Effector memory CD8-positive, alpha-beta T cell (primary cell): Measurements from ENCODE around the gene LTO1.

ENCODE experiments used
- ATAC-seq: fragments of 150-1000 bp; cut with Tn5 transposase; replicated peaks from 2 replicates; pipeline ENCODE4 v1.10.0; 2021; ENCODE audit warnings: mild to moderate bottlenecking, moderate library complexity
- DNase-seq, 3 experiments: peaks; one replicate each; pipeline ENCODE4 v3.0.0; 2021
- H3K27ac Mint-ChIP-seq, 2 donors: one replicate each; pipeline ENCODE4 v1.8.0; 2022; ENCODE audit warnings: mild to moderate bottlenecking in 2 of 2, mixed read lengths in 2 of 2, moderate library complexity in 2 of 2
- H3K27me3 Mint-ChIP-seq, 2 donors: one replicate each; pipeline ENCODE4 v1.8.0; 2022; ENCODE audit warnings: mixed read lengths in 2 of 2
- H3K36me3 Mint-ChIP-seq: one replicate; pipeline ENCODE4 v1.8.0; 2022; ENCODE audit warnings: mild to moderate bottlenecking, moderate library complexity, mixed read lengths; ENCODE audit not compliant: insufficient read depth
- H3K4me1 Mint-ChIP-seq, 2 donors: one replicate each; pipeline ENCODE4 v1.8.0; 2022; ENCODE audit warnings: low read depth in 2 of 2, mixed read lengths in 2 of 2
- H3K4me3 Mint-ChIP-seq, 2 donors: one replicate each; pipeline ENCODE4 v1.8.0; 2022; ENCODE audit warnings: mild to moderate bottlenecking in 2 of 2, mixed read lengths in 2 of 2, moderate library complexity in 2 of 2
- H3K9me3 Mint-ChIP-seq, 2 donors: one replicate each; pipeline ENCODE4 v1.8.0; 2022; ENCODE audit warnings: mixed read lengths in 2 of 2

LTO1 gene

DNA sequence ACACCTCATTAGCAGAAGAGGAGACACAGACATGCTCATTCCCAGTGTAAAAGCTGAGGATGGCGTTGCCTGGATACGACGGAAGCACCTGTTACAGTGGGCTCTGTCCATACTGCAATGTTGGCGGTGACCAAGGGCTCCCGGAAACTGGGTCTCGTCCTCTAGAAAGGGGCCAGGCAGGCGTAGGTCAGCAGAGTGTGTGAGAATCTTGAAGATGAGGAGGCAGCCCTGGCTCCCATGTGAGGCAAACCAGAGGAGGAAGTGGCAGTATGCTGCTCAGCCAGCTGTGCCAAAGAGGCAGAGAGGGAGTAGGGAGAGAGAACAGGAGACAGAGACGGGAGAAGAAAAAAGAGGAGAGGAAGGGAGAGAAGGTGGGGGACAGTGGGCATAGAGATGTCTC is 10.3 kb downstream of the LTO1 start:
- ATAC-seq, result no peak
- H3K27ac Mint-ChIP-seq, result no peak overlapping the region
- DNase-seq, result no peak
- H3K27me3 Mint-ChIP-seq, result no peaks in the 10 kb centered on the region
- H3K9me3 Mint-ChIP-seq, result no peaks in the 10 kb centered on the region
- no peak overlapping the region for H3K4me3 Mint-ChIP-seq
- H3K4me1 Mint-ChIP-seq, result peaks cover 5 to 15% of the 10 kb centered on the region in 2 donors
- H3K36me3 Mint-ChIP-seq, result peaks cover 31% of the 10 kb centered on the region

DNA sequence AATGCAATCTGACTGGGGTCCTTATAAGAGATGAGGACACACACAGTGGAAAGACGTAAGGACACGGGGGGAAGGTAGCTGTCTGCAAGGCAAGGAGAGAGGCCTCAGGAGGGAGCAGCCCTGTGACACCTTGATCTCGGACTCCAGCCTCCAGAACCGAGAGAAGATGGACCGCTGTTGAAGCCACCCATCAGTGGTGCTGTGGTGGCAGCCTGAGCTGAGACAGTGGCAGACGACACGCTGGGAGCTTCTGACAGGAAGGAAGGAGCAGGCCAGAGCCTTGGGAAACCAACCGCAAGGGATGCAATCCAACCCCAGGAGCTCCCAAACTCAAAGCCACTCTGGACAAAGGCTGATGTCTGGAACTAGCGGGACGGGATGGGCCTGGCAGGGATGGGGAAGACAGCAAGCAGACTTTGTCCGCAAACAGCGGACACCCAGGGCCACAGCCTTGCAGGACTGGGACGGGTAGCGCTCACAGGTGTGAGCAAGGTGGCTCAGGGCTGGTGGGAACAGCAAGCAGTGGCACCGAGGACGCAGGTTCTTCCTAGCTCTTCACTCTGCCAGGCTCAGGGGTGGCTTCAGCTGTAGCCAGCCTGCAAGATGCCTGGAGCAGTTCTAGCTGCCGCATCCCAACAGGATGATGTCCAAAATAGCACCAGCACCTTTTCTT is 10.9 kb downstream of the LTO1 start:
- peaks cover 31% of the 10 kb centered on the region for H3K36me3 Mint-ChIP-seq
- peak overlapping the region in 1 of 2 donors; percentile 48 for H3K27ac Mint-ChIP-seq
- H3K27me3 Mint-ChIP-seq, result no peaks in the 10 kb centered on the region
- no peak for ATAC-seq
- no peaks in the 10 kb centered on the region for H3K9me3 Mint-ChIP-seq
- peaks cover 3 to 15% of the 10 kb centered on the region in 2 donors for H3K4me1 Mint-ChIP-seq
- no peak overlapping the region for H3K4me3 Mint-ChIP-seq
- no peak for DNase-seq

DNA sequence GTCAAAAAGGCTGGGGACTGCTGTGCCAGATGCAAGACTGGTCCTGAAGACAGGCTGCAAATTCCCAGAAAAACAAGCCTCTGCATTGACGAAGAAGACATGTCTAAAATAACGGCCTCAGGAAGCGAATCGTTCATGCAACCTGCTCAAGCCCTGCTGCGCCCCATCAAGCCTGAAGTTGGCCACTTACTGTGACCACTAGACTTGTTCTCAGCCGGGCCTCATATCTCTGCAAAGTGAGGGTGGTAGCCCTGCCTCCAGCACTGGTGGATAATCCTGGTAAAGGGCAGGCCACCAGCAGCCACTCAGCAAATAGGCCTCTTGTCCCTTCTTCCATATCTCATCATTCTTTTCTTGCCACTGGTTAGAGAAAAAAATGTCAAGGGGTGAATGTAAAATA is 11.8 kb downstream of the LTO1 start:
- no peak for DNase-seq
- peaks cover 26% of the 10 kb centered on the region for H3K36me3 Mint-ChIP-seq
- H3K27ac Mint-ChIP-seq, result peak overlapping the region in 1 of 2 donors; percentile 38
- peaks cover 3 to 13% of the 10 kb centered on the region in 2 donors for H3K4me1 Mint-ChIP-seq
- H3K9me3 Mint-ChIP-seq, result no peaks in the 10 kb centered on the region
- no peak overlapping the region for H3K4me3 Mint-ChIP-seq
- H3K27me3 Mint-ChIP-seq, result no peaks in the 10 kb centered on the region
- no peak for ATAC-seq

DNA sequence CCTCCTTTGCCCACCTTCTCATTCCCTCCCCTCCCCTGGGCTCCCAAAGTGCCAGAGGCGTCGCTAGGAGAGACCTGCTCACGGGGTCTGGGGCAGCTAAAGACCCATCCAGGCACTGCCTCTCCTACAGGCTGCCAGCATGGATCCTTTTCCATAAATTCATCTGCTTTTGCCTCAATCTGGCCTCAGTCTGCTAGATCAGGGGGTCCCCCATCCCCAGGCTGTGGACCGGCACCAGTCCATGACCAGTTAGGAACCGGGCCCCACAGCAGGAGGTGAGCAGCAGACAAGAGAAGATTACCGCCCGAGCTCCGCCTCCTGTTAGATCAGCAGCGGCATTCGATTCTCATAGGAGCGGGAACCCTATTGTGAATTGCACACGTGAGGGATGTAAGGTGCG is 12.3 kb downstream of the LTO1 start:
- Mint-ChIP-seq H3K4me1 (peaks cover under 1 to 9% of the 10 kb centered on the region in 2 donors), H3K36me3 (peaks cover 23% of the 10 kb centered on the region), H3K9me3 (no peaks in the 10 kb centered on the region), H3K4me3 (no peak overlapping the region), H3K27ac (peak overlapping the region in 1 of 2 donors; percentile 38), H3K27me3 (no peaks in the 10 kb centered on the region)
- DNase-seq, result no peak
- ATAC-seq, result no peak

DNA sequence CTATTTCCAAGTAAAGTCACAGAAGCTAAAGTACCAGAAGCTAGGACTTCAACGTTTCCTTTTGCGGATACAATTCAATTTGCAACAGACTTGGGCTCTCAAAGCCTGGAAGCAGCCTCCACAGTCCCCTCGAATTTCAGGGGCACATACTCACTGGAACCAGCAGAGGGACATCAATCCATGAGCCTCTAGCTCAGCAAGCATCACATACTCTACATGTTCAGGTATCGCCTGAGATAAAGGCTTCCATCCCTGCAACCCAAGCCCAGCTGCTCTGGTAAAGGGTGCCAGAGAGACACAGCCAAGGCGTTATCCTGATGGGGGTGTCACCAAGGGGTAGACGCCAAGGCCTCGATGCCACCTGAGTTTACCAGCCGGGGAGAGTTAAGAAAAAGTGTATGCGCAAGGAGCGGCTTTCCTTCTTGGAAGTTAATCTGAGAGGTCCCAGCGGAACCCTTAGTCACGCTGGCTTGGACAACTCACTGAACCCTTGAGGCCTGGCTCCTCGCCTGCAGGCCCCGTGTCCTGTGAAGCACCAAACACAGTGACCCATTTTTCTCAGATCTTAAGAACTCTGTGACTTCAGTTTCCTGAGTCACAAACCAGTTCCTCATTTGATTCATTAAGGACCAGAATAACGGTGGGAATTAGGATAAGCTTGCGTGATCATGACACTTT is 13.0 kb downstream of the LTO1 start:
- ATAC-seq, result no peak
- peak overlapping the region in 1 of 2 donors; percentile 53 for H3K27ac Mint-ChIP-seq

DNA sequence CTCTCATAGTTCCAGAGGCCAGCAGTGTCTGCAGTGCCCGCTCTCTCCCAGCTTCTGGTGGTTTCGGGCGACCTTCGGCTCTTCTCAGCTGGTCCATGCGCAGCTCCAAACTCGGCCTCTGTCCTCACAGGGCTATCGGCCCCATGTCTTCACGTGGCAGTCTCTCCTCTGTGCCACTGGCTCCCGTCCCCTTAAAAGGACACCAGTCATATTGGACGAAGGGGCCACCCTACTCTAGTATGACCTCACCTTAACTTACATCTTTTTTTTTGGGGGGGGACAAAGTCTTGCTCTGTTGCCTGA is 13.8 kb downstream of the LTO1 start:
- H3K36me3 Mint-ChIP-seq, result peaks cover 12% of the 10 kb centered on the region
- ATAC-seq, result no peak
- peaks cover 0 to 9% of the 10 kb centered on the region in 2 donors for H3K4me1 Mint-ChIP-seq

More for the DNA sequence above, 13.0 kb downstream of the LTO1 start:
- no peaks in the 10 kb centered on the region for H3K27me3 Mint-ChIP-seq
- H3K9me3 Mint-ChIP-seq, result no peaks in the 10 kb centered on the region
- peaks cover 17% of the 10 kb centered on the region for H3K36me3 Mint-ChIP-seq
- H3K4me3 Mint-ChIP-seq, result no peak overlapping the region
- DNase-seq, result no peak
- peaks cover 0 to 9% of the 10 kb centered on the region in 2 donors for H3K4me1 Mint-ChIP-seq

DNA sequence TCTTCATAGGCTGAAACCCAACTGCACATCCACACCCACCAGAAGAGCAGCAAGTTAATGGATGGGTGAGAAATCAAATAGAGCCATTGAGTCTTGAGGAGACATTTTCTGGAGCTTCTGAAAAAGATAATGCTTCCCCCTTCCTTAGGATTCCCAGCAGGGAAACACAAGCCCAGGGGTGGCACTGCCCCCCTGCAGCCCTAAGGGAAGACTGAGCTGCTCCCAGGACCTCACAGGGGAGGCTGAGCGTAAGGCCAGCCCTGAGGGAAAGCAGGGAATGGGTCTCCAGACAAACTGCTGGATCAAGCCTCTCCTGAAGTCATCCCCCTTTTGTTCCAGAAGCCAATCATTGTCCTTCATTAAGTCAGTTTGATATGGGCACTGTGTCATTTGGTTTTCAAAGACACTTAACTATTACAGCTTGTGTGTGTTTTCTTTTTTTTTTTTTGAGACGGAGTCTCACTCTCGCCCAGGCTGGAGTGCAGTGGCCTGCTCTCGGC is 15.1 kb downstream of the LTO1 start:
- H3K27me3 Mint-ChIP-seq, result no peaks in the 10 kb centered on the region
- ATAC-seq (no peak), DNase-seq (no peak)
- H3K4me3 Mint-ChIP-seq, result no peak overlapping the region
- H3K4me1 Mint-ChIP-seq, result peaks cover 0 to 9% of the 10 kb centered on the region in 2 donors
- no peaks in the 10 kb centered on the region for H3K9me3 Mint-ChIP-seq
- no peak overlapping the region for H3K27ac Mint-ChIP-seq
- peaks cover 9% of the 10 kb centered on the region for H3K36me3 Mint-ChIP-seq

More for the DNA sequence above, 13.8 kb downstream of the LTO1 start:
- Mint-ChIP-seq H3K4me3 (no peak overlapping the region), H3K27ac (no peak overlapping the region), H3K27me3 (no peaks in the 10 kb centered on the region), H3K9me3 (no peaks in the 10 kb centered on the region)
- DNase-seq, result no peak

DNA sequence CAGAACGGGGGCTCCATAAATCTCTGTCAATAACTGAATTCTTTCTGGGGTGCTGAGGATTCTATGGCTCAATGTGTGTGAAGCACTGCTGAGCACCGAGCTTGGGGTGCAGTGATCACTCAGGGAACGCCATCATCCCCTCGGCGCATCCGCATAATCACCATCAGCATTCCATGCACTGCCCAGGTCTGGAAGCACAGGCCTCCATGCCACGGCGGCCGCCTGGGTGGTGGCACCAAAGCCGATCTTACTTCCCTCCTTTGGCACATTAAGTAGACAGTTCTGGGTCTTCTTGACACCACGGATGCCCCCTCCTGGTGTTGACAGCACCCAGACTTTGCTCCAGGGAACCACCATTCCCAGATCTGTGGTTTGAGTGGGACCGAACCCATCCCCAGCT is 15.6 kb downstream of the LTO1 start:
- no peak for ATAC-seq
- no peak for DNase-seq
- Mint-ChIP-seq H3K4me1 (peaks cover 0 to 5% of the 10 kb centered on the region in 2 donors), H3K36me3 (peaks cover 9% of the 10 kb centered on the region), H3K27me3 (no peaks in the 10 kb centered on the region), H3K4me3 (no peak overlapping the region), H3K27ac (no peak overlapping the region), H3K9me3 (no peaks in the 10 kb centered on the region)

DNA sequence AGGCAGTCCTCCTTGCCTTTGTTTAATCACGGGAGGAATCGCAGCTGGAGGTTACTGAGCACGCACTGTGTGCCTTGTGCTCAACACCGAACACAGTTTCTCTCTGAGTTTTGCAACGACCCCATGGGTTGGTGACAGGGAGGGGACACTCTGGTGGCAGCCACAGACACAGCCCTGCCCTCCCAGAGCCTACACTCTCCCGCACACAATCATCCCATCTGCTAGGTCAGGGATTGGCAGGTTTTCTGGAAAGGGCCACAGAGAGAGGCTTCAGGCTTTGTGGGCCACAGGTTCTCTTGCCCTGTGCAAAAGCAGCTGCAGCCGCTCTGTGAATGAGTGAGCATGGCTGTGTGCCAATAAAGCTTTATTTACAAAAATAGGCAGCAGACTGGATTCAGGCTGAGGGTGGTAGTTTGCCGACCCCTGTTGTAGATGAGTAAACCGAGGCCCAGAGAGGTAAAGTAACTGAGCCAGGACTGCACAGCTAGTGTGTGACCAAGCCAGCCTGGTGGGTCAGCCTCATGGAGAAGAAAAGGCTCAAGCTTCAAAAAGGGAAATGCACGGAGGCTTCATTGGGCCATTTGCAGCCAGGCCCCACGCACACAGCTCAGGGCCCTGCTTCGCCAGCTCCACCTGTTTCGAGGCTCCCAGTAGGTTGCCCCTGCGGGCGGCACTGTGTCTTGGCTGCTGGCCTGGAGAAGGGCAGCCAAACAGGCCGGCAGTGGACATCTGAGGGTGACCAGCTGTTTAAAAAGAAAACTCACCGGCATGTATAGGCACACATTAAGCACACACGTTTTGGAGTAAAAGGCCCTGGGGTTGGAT is 16.3 kb downstream of the LTO1 start:
- ATAC-seq (no peak), DNase-seq (no peak)
- Mint-ChIP-seq H3K27me3 (no peaks in the 10 kb centered on the region), H3K27ac (no peak overlapping the region), H3K4me3 (no peak overlapping the region), H3K4me1 (peaks cover 0 to 3% of the 10 kb centered on the region in 2 donors), H3K9me3 (no peaks in the 10 kb centered on the region), H3K36me3 (peaks cover 7% of the 10 kb centered on the region)

DNA sequence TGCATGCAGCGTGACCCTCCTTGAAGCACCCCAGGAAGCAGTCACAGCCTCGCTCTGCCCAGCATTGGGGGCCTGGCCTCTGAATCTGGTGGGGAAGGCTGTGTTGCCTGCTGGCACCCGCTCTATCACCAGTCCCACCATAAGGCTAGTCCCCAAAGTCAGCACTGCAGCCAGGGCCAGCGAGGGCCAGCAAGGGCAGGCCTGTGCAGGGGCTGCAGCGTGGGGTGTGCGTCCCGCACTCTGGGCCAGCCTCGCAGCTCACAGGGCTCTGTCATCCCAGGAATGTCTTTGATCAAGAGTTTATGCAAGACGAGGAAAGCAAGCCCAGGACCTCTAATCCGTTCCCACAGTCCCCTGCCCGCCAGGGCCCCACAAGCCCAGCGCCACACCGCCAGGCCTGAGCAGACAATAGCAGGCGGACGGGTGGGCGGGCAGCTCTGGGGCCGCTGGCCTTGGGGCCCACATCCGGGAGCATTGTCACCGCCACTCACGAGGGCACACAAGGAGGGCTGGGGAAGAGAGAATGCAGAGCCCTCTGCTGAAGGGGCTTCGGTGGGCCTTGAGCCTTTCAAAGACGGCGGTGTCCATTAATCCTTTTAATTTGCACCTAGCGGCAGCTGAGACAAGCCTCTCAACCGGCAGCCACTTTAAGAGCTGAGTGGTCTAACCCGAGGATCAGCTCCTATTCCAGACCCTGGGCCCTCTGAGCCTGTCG is 17.1 kb downstream of the LTO1 start:
- H3K36me3 Mint-ChIP-seq, result peaks cover 7% of the 10 kb centered on the region
- H3K27ac Mint-ChIP-seq, result no peak overlapping the region
- no peak for DNase-seq
- no peak for ATAC-seq
- H3K9me3 Mint-ChIP-seq, result no peaks in the 10 kb centered on the region
- no peaks in the 10 kb centered on the region for H3K27me3 Mint-ChIP-seq
- H3K4me1 Mint-ChIP-seq, result peaks cover 0 to 2% of the 10 kb centered on the region in 2 donors
- H3K4me3 Mint-ChIP-seq, result no peak overlapping the region

DNA sequence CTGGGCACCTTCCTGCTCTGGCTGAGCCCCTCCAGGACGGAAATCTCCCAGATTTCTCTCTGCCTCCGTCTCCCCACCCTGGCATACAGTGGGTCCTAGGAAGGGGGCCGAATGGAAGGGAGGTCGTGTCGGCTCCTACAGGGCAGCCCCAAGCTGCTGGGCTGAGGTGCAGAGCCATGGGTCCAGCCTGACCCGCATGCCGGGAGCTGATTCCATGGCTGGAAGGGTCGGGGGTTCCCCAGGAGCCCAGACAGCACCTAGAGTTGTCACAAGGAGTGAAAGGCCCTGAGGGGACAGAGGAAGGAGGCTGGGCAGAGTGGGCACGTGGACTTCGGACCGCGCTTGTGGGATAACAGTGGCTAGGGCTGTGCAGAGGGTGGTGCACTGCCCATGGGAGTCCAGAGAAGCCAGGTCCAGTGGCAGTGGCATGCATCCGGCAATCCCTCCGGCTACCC is 17.7 kb downstream of the LTO1 start:
- ATAC-seq, result no peak
- Mint-ChIP-seq H3K4me3 (no peak overlapping the region), H3K27ac (peak overlapping the region; percentile 10 to 71)

DNA sequence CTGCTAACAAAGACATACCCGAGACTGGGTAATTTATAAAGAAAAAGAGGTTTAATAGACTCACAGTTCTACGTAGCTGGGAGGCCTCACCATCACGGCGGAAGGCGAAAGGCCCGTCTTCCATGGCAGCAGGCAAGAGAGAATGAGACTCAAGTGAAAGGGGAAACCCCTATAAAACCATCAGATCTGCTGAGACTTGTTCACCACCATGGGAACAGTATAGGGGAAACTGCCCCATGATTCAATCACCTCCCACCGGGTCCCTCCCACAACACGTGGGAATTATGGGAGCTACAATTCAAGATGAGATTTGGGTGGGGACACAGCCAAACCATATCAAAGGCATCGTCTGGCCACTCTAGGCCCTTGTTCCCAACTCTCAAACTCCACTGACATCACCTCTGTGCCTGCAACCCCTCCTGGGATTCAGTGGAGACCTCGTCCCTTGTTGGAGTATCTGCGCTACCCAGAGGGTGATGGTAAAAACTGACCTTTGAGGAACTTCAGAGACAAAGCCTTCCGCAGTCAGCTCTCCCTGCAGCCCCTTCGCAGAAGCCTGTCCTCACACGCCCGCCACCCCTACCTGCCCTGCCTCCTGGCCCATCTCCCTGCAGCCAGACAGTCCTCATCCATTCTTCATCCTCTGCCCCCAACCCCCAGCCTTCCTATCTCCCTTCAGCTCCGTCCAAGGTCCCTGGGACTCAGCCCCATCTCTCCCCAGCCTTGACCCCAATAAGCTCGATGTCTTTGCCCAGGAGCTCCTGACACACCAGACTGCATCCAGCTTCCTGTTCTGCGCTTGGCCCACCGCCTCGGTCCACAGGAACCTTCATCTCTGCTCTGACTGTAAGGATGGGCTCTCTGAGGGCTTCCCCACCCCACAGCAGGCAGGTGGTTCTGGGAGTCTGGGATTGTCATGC is 18.4 kb downstream of the LTO1 start:
- Mint-ChIP-seq H3K36me3 (peaks cover 7% of the 10 kb centered on the region), H3K27ac (peak overlapping the region; percentile 10 to 71), H3K9me3 (no peaks in the 10 kb centered on the region), H3K27me3 (no peaks in the 10 kb centered on the region), H3K4me1 (peaks cover 0 to 2% of the 10 kb centered on the region in 2 donors), H3K4me3 (no peak overlapping the region)
- ATAC-seq (no peak), DNase-seq (no peak)

More for the DNA sequence above, 17.7 kb downstream of the LTO1 start:
- Mint-ChIP-seq H3K4me1 (peaks cover 0 to 2% of the 10 kb centered on the region in 2 donors), H3K9me3 (no peaks in the 10 kb centered on the region), H3K27me3 (no peaks in the 10 kb centered on the region), H3K36me3 (peaks cover 7% of the 10 kb centered on the region)
- no peak for DNase-seq
